Activated naive CD4-positive, alpha-beta T cell treated with anti-CD3 and anti-CD28 coated beads, Interleukin-2, amount 50 U/mL, for 16 hours (primary cell): ENCODE results near the gene SYT17.

ENCODE experiments used
- DNase-seq: peaks from one replicate; pipeline ENCODE4 v3.0.0-alpha.2; 2020

The SYT17 gene, protein sequence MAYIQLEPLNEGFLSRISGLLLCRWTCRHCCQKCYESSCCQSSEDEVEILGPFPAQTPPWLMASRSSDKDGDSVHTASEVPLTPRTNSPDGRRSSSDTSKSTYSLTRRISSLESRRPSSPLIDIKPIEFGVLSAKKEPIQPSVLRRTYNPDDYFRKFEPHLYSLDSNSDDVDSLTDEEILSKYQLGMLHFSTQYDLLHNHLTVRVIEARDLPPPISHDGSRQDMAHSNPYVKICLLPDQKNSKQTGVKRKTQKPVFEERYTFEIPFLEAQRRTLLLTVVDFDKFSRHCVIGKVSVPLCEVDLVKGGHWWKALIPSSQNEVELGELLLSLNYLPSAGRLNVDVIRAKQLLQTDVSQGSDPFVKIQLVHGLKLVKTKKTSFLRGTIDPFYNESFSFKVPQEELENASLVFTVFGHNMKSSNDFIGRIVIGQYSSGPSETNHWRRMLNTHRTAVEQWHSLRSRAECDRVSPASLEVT

DNA sequence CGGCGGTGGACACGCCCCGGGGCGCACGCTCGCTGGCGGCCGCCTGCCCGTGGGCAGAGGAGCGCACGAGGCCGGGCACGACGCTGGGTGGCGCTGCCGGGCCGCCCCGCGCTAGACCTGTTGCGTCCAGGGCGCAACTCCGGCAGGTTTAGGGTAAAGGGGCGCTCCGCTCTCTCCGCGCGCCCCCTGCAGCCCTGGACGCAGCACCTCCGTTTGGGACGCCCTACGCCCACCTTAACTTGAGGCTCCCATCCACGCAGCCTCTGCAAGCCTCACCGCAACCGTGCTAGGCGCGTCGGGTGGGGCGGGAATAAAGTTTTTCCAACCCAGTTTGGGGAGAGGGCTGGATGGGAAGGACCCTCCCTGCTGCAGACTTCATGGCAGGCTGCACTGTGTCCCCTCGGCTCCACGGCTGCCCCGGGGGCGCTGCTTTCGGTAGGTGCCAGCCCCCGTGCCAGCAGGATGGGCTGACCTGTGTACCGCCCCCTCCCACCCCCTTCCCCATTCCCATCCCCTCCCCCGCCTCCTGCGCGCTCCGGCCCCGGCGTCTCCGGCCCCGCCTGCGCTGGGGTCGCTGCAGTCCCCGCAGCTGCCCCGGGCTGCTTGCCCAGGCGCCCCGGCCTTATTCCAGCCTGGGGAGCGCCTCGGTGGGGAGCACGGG lies at the start of gene SYT17:
TSS of gene SYT17 (plus strand) at position 531 of the 661 bp plus-strand sequence. CDS start 407 bp downstream, outside the sequence.
- DNase-seq: no peak

DNA sequence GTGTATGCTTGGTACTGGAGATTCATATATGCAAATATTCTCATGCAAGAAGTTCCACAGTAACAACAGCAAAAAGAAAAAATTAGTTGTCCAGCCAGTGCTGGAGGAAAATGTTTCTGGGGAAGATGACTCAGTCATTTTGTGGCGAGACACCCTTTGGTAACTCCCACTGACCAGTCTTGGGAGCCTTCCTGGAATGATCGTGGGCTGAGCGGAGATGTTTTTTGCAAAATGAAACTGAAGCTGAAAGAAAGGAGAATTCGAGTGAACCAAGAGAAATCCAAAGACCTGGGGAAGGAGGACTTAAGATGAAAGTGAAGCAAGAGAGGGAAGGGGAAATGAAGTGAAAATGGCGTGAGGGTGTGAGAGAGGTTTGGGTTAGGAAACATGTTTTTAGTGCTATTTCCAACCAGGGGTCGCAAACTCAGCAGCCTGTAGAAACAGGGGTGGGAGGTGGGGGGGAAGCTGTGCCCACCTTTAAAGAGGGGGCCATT lies 49.1 kb upstream of the SYT17 start:
- no peak for DNase-seq

DNA sequence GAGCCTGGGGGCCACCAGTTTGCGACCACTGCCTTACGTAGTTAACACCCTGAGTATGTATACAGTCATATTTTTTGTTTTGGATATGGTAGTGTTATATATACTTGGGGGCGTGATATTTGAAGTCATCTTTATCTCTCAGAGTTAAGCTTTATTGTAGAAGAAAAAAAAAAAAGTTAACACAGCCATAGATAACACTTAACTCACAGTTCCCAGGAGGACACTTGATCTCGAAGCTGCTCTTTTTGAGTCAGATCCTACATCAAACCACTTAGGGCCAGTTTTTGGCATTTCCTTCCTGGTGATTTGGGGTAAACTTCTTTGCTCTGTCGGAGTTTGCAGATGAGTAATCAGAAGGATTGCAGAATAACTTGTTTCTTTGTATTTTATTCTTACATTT lies 48.5 kb upstream of the SYT17 start:
- DNase-seq: no peak

DNA sequence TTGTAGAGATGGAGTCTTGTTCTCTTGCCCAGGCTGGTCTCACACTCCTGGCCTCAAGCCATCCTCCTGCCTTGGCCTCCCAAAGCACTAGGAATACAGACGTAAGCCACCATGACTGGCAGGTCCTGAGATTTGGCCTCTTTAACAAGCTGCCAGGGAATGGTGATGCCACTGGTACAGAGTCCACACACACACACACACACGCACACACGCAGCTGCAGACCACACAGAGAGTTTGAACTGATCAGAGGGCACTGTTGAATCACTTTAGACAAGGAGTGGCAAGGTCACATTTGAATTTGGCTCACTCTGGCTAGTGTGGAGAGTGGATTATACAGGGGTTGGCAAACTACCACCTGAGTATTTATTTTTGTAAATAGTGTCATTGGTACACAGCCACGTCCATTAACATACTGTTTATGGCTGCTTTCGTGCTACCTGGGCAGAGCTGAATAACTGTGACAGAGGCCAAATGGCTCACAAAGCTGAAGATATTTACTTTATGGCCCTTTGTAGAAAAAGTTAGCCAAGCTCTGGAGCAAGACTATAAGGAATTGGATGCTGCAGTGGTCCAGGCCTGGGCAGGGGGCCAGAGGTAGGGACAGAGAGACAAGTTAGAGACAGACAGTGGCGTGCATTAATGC lies 44.4 kb upstream of the SYT17 start:
- DNase-seq: no peak

DNA sequence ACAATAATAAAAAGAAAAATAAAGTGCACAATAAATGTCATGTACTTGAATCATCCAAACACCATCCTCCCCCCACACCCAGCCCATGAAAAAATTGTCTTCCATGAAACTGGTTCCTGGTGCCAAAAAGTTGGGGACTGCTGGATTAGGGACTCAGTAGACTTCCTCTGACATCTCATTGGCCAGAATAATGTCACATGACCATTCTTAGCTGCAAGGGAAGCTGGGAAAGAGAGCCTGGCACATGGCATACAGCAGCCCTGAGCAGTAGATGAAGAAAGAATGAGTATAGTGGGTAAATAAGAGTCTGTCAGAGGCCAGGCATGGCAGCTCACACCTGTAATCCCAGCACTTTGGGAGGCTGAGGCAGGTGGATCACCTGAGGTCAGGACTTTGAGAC lies 41.7 kb upstream of the SYT17 start:
- no peak for DNase-seq

DNA sequence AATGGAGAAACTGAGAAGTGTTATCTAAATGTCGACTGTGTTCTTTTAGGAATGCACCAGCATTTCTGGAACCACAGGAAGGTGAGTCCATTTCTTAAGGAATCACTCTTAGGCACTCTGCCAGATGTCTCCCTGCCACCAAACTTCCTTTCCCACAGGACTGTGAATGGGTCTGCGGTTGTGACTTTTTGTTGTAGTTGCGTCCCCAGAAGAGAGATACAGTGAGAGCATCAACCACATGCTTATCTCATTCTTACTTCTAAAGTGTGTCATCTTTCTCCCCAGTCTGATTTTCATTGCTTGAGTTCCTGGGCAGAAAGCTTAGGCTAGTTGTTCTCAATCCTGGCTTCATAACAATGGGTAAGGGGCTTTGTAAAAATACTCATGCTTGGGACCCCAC lies 40.8 kb upstream of the SYT17 start:
- DNase-seq: no peak

DNA sequence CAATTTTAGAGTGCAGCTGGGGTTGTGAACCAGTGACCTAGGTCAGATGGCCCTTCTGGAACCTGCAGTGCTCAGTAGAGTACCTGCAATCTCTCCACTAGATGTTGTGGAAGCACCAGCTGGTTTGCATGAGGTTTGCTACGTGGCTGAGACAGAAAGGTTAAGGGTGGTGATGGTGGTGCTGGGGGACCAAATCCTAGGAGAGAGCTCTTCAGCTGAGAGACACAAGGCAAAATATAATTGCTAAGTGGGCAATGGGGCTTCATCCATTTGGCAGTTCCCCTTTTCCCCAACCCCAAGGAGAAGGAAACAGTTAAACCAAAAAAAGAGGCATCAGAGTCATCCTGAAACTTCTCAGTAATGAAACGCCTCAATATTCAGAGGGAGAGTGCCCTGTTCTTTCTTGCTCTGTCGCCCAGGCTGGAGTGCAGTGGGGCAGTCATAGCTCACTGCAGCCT lies 40.3 kb upstream of the SYT17 start:
- DNase-seq: no peak

DNA sequence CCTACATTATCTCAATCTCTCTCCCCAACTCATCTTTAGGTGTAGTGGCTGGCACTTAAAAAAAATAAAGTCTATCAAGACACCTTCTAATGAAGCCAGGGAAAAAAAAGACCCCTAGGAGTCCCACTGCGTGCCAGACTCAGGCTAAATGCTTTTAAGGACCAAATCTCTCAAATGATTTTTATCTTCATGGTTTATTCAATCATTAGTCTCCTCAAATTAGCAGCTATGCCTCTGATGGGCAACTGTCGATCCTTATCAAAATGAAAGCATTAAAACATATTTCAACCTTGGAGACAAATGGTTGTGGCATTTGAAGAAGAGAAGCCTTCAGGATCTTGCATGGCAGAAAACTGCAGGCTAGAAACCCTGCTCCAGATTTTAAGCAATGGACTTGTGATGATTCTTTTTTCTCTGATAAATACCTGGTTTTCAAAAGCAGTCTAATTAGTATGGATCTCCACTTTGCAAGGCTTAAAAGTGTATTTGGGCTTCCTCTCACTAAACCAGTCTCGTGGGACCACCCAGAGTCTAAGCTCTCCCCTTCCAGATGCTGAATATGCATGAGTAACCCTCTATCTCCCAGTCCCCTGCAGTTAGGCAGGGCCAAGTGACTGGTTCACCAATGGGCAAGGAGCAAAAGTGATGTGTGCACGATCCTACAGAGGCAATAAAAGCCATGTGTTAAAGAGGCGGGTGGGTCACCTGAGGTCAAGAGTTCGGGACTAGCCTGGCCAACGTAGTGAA lies 39.4 kb upstream of the SYT17 start:
- DNase-seq: no peak

DNA sequence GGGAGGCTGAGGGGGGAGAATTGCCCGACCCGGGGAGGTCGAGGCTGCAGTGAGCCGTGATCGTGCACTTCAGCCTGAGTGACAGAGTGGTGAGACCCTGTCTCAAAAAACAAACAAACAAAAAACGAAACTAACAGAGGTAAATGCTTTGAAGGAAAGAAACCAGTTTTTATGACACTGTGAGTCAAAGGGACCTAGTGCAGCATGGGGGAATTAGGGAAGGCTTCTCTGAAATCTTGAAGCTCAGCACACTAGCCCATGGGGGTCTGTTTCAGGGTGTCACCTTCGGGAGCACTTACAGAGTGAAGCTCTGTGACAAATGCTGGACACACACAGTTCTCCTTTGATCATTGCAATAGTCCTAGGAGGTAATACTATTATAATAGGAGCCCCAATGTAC lies 37.7 kb upstream of the SYT17 start:
- DNase-seq: no peak

DNA sequence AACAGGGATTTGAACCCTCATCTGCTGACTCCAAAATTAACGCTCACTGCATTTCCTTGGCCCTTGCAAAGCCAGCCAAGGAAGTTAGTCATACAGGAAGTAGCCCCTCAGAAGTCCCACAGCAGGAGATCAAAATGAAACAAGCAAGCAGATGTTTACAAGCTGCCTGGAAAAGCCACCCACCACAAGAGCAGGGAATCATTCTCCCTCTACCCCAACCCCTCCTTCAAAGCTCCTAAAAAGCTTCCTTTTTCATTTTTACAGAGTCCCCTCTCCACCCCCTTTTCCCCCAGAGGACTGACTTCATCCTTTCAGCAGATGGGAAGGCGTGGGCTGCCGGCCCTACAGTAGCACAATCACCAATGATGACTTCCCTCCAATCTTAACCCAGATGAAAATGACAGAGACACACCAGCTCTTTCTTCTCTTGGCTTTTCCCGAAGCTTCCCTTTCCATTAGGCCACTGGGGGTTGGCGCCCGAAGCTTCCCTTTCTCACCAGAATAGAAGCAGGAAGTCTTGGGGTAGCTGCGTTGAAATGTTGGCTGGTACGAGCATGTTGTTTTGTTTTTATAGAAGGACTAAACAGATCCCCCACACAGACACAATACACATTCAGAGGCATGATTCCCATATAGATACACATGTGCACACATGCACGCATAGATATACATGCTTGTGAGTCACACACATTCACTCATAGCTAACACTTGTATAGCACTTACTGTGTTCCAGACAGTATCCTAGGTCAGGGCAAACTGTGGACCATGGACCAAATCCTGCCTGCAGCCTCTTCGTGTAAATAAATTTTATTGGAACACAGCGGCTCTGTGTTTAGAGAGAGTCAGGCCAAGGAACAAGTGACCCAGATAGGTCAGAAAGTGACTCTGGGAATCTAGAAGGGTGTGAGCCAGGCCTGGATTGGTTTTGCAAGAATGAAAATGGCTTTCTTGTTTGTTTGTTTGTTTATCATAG lies 36.9 kb upstream of the SYT17 start:
- no peak for DNase-seq

DNA sequence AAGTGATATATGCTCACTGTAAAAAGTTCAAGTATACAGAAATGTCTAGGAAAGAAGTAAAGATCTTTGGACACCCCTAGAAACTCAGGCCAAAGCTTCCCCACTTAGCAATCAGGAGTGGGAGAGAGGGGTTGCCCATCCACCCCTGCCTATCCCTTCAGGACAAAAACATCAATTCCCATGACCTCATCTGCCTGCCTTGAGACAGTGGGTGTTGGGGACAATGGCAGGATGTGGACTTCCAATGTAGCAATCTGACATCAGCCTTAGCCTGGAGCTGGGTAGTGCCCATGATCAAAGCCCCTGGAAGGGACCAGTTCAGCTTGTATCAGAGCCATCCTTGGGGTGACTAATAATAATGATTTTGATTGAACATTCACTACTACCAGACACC lies 36.2 kb upstream of the SYT17 start:
- no peak for DNase-seq

DNA sequence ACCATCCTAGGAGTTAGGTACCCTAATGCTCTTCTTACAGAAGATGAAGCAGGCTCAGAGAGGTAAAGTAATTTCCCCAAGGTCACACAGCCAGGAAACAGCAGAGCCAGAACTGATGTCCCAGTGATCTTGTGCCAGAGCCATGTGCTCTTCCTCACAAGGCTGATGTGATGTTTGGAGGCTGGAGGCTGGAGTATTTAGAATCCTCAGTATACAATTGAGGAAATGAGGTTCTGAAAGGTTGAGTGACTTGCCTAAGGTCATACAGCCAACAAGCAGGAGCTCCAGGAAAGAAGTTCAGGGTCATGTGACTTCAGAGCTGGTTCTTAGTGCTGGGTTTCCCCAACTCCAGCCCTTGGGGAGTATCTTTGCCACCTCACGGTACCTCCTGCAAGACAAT lies 35.8 kb upstream of the SYT17 start:
- no peak for DNase-seq

DNA sequence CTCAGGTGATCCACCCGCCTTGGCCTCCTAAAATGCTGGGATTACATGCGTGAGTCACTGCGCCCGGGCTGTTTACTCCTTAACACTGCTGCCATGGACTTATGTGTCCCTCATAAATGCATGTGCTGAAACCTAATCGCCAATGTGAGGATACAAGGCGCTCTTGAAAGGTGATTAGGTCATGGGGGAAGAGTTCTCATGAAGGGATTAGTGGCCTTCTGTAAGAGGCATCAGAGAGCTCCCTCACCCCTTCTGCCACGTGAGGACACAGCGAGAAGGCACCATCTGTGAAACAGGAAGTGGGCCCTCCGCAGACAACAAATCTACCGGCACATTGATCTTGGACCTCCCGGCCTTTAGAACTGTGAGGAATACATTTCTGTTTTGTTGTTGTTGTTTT lies 35.1 kb upstream of the SYT17 start:
- DNase-seq: no peak

DNA sequence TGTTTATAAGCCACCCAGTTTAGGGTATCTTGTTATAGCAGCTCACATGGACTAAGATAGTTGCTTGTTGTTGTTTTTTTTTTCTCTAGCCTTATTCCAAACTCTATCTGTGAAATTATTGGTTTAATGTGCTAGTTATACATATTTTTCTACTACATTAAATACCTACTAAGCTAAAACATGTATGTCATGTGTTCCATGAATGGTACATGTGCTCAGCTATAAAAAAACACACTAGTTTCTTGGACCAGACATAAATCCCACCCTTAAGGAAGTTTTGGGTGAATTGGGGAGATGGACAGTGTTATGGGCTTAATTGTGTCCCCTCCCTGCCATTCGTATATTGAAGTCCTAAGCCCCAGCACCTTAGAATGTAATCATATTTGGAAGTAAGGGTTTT lies 34.4 kb upstream of the SYT17 start:
- no peak for DNase-seq

DNA sequence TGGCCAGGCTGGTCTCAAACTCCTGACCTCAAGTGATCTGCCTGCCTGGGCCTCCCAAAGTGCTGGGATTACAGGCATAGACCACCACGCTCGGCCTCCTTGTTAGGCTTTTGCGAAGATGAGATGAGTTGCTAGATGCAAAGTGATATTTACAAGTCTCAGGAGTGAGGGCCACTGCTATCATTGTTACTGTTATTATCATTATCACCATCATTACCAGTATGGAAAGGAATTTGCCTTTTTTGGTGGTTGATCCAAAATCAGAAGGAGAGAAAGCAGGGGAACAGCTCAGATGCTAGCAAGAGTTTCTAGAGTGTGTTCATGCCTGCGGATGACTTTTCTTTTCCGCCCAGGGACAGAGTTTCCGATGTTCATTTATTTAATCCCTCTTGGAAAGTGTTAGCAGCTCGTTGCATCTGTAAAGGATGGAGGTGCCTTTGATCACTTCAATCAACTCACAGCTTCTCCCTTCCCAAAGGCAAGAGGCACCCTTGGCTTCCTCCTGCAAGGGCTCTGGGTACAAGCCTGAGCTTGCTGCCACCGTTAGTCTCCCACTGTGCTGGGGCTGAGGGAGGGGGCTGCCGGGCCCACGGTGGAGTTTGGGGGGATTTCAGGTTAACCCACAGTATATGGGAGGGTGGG lies 32.7 kb upstream of the SYT17 start:
- no peak for DNase-seq

DNA sequence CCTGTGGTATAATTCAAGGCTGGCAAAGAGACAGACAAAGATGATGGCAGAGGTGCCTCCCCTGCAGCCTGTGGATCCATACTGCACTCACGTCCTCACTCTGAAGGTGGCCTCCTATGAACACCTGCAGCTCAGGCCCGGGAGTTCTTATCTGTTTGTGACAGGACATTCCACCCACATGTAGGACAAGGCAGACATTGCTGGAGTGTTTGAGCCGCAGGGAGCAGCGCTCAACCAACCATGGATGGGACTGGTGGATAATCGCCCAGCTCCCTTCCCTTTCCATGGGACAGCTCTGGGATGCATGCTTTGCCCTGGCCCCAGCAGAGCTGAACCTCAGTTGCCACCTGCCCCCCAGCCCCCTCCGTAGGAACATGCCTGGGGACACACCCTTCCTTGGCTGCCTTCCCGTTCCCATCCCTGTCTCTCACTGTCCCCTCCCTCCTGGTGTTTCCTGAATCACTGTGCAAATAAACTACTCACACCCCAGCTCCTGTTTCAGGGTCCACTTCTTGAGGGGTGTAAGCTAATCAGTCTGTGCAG lies 32.1 kb upstream of the SYT17 start:
- DNase-seq: no peak

DNA sequence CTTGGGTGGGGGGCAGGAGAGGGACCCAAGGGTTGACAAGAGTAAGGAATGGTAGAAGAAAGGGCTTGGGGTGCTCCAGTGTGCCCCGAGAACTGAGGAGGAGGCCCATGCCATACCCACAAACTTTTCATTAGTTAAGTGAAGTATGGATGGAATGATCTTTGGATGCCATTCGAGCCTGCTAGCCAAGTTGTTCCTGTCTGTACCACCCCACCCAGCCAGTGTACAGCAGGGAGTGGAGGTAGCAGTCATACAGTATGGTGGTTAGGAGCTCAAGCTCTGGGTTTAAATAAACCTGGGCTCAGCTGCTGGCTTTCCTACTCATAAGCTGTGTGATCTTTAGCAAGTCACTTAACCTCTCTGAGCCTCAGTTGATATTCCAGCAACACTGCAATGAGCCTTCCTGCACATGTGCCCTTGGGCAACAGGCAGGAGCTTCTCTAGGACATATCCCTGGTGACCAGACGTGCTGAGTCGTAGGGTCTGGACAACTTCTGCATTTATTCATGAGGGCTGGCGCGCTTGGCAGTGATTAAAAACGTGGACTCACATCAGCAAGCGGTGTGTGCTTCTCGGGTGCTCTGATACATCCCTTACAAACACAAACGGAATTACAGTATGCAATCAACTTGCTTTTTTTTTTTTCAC lies 31.4 kb upstream of the SYT17 start:
- no peak for DNase-seq

DNA sequence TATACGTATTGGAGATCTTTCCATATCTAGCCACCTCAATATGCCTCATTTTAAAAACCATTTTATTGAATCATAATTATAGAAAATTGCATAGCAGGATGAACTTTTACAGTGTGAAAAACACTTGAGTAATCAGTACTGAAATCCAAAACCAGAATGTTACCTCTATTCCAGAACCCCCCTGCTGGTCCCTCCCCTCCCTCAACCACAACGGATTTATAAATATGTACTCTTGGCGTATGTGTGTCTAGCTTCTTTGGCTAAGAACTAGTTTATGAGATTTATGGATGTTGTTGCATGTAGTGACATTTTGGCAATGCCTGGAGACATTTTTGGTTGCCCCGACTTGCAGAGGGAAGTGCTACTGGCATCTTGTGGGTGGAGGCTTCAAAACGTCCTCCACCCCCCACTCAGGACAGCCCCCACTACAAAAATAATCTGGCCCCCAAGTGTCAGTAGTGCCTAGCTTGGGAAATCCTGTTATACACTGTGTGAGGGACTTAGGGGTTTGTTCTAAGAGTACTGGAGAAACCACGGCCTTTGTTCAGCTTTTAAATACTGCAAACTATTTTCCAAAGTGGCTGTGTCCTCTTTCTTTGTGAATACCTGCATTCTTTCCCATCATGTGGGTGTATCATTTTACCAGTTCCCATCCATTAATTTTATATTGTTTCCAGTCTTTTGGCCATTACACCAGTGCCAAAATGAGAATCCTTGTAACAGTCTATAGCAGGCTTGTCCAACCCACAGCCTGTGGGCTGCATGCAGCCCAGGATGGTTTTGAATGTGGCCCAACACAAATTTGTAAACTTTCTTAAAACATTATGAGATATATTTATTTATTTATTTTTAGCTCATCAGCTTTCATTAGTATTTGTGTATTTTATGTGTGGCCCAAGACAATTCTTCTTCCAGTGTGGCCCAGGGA lies 30.6 kb upstream of the SYT17 start:
- no peak for DNase-seq

DNA sequence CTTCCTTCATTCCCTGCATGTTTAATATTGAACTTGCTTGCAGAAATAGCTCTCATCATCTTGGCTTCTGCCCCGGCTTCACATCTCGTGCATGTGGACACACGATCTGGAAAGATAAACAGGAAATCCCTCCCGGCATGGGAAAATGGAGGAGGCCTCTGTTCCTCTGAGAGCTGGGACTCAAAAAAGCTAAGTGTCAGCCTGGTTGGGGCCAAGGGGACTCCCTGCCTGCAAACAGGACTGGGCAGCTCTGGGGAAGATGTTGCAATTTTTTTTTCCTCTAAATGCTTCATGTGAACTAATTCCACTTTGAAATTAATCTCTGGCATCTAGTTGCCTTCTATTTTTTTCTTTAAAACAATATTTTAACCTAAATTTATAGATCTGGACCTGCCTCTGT lies 29.4 kb upstream of the SYT17 start:
- no peak for DNase-seq
